ENCODE results near the gene MTHFR. TPM values are rescaled to one million over a fixed set of nuclear protein-coding genes. Genes with fewer than 3 reads are reported as not detected.
A peak's percentile ranks its signal among the peaks of the same experiment; 100 is the strongest.

MTHFR gene
- total RNA-seq: 10 to 100 TPM; 26.4 to 30.1 TPM

DNA sequence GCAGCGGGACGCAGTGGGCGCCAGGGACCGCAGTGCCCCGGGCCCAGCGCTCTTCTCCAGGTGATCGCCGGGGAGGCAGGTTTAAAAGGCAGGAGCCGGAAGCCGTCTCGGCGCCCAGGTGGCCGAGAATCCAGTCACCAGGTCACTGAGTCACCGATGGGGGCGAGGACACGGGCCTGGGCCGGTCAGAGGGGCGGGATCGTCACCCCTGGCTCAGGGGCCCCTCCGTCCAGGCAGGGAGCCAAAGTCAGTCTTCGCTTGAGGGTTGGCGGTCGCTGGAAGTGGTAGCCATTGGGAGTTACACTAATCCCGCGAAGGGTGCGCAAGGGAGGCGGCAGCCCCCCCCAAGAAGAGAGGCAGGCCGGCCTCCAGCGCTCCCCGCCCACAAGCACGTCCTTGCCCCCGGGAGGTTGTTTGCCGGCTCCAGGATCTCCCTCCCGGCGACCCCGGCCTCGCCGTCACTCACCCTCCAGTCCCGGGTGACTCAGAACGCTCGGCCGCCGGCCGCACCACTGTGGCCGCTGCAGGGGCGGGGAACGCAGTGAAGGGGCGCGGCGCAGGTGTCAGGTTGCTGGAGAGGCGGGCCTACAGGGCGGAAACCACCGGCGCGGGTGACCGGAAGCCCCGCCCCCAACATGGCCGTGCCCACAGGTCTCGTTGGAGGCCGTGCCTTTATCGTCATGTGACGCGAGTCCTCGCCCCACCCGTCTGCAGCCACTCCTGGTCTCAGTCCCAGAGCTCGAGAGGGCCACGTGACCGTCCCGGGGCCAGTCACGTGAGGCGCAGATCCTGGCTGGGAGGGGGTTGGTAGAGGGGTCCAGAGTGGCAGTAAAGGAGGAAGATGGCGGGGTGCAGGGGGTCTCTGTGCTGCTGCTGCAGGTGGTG is at the start of gene MTHFR, which contains the start of gene CLCN6:
Gene MTHFR, minus strand, starts transcription at position 543 of the 885 bp plus-strand sequence. CDS start 2,848 bp downstream, outside the sequence.
Gene CLCN6, plus strand, starts transcription at position 770 of the 885 bp plus-strand sequence. Its CDS starts 72 bp downstream, at position 842.
- peak; percentile 96 to 97 (median 97) for TF ChIP-seq POLR2A (IDR thresholded peaks at IDR 0.05)
- TF ChIP-seq CTCF (IDR thresholded peaks at IDR 0.05): peak in 1 of 7 experiments; percentile 22
- DNase-seq: peak; percentile 100
- H3K27ac ChIP-seq: peak within 1 kb of the TSS; percentile 98 to 100 (median 99)
- H3K4me1 ChIP-seq: peaks cover 45% of the 10 kb centered on the region
- H3K36me3 ChIP-seq (replicated peaks in 1 of 2; ENCODE audit: insufficient read depth in 1 of 2, low read depth in 2 of 2): peaks cover 0 to 5% of the 10 kb centered on the region in 2 donors
- H3K27me3 ChIP-seq: no peaks in the 10 kb centered on the region
- peak within 1 kb of the TSS; percentile 55 to 63 for H3K4me3 ChIP-seq
- ATAC-seq: peak; percentile 92
- H3K9me3 ChIP-seq: no peaks in the 10 kb centered on the region
- 0 to 1% methylated on average over 7 to 68 of the region's 72 CpGs for WGBS, 2 donors
- intact Hi-C loops (cut with DNase I): no loop called here

- intact Hi-C loops (cut with DNase I): no loop called here
- Histone ChIP-seq H3K27ac (no peak overlapping the region), H3K36me3 (replicated peaks in 1 of 2; ENCODE audit: insufficient read depth in 1 of 2, low read depth in 2 of 2) (no peaks in the 10 kb centered on the region), H3K4me3 (no peak overlapping the region), H3K9me3 (no peaks in the 10 kb centered on the region), H3K4me1 (peaks cover 10% of the 10 kb centered on the region), H3K27me3 (peaks cover 0 to 22% of the 10 kb centered on the region in 2 donors)
- TF ChIP-seq POLR2A (IDR thresholded peaks at IDR 0.05) (no peak), CTCF (IDR thresholded peaks at IDR 0.05) (no peak)
- ATAC-seq: no peak
- no peak for DNase-seq
- 48 to 55% methylated on average over 8 of the region's 8 CpGs for WGBS, 2 donors
Observed at GRCh38 chr1:11855430-11855829, 49.7 kb upstream of the MTHFR start.

DNA sequence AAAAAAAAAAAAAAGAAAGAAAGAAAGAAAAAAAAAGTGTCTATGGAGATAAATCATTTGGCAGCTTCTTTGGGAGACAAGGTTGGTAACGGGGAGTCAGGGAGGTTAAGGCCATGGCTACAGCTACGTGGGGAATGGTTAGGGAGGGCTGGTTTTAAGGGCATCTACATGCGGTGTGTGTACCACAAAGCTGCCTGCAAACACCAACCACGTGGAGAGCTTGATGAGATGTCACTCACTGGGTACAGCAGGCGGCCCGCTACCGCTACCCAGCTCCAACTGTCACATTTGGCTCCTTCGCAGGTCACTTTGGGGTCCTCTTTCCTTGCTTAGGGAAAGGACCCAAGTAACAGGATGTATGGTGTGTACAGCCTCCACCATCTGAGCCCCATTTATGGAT is 48.8 kb upstream of the MTHFR start:
- 42 to 44% methylated on average over 8 of the region's 8 CpGs for WGBS, 2 donors
- no peak overlapping the region for H3K27ac ChIP-seq

DNA sequence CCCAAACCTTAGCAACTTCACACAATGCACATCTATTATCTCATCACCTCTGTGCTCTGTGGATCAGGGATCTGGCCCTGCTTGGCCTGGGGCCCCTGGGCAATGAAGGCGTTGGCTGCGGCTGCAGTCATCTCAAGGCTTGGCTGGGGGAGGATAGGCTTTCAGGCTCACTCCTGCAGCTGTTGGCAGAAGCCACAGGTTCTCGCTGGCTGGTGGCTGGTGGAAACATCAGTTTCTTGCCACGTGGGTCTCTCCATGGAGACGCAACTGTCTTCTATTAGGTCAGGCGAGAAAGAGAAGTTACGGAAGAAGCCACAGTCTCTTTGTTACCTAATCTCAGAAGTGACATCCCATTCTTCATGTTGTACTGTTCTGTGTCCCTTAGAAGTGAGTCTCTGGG is 45.4 kb upstream of the MTHFR start:
- 67 to 79% methylated on average over 7 of the region's 7 CpGs for WGBS, 2 donors
- Histone ChIP-seq H3K27me3 (no peaks in the 10 kb centered on the region), H3K4me3 (no peak overlapping the region), H3K4me1 (no peaks in the 10 kb centered on the region), H3K9me3 (no peaks in the 10 kb centered on the region), H3K27ac (no peak overlapping the region), H3K36me3 (replicated peaks in 1 of 2; ENCODE audit: insufficient read depth in 1 of 2, low read depth in 2 of 2) (no peaks in the 10 kb centered on the region)
- ATAC-seq: no peak
- intact Hi-C loops (cut with DNase I): no loop called here
- TF ChIP-seq CTCF (IDR thresholded peaks at IDR 0.05): no peak
- TF ChIP-seq POLR2A (IDR thresholded peaks at IDR 0.05): no peak
- DNase-seq: no peak

More for the DNA sequence above, 48.8 kb upstream of the MTHFR start:
- no peak for DNase-seq
- Histone ChIP-seq H3K9me3 (no peaks in the 10 kb centered on the region), H3K4me1 (peaks cover 10% of the 10 kb centered on the region), H3K4me3 (no peak overlapping the region), H3K36me3 (replicated peaks in 1 of 2; ENCODE audit: insufficient read depth in 1 of 2, low read depth in 2 of 2) (no peaks in the 10 kb centered on the region), H3K27me3 (peaks cover 0 to 22% of the 10 kb centered on the region in 2 donors)
- TF ChIP-seq CTCF (IDR thresholded peaks at IDR 0.05) (no peak), POLR2A (IDR thresholded peaks at IDR 0.05) (no peak)
- ATAC-seq: no peak
- intact Hi-C loops (cut with DNase I): no loop called here
